Activated CD8-positive, alpha-beta memory T cell treated with anti-CD3 and anti-CD28 coated beads, Interleukin-2, amount 50 U/mL, for 24 hours (primary cell): Measurements from ENCODE around the gene A3GALT2.

Source experiments
- DNase-seq: peaks from one replicate; pipeline ENCODE4 v3.0.0-alpha.2; 2020; ENCODE audit errors: extremely low read depth

Gene A3GALT2

GRCh38 chr1:33350611-33351280 is 29.8 kb upstream of the A3GALT2 start:
- DNase-seq, result no peak

- DNase-seq, result no peak
Measured at GRCh38 chr1:33349778-33350610, 29.1 kb upstream of the A3GALT2 start.

- no peak for DNase-seq
Measured at GRCh38 chr1:33349081-33349759, 28.3 kb upstream of the A3GALT2 start.

- no peak for DNase-seq
Measured at GRCh38 chr1:33348676-33349080, 27.8 kb upstream of the A3GALT2 start.

GRCh38 chr1:33348194-33348593 is 27.3 kb upstream of the A3GALT2 start:
- no peak for DNase-seq

GRCh38 chr1:33347650-33347992 is 26.7 kb upstream of the A3GALT2 start:
- DNase-seq, result no peak

- DNase-seq, result no peak
Measured at GRCh38 chr1:33346927-33347649, 26.2 kb upstream of the A3GALT2 start.

- DNase-seq, result no peak
Measured at GRCh38 chr1:33346533-33346926, 25.6 kb upstream of the A3GALT2 start.

- no peak for DNase-seq
Measured at GRCh38 chr1:33344896-33345560, 24.1 kb upstream of the A3GALT2 start.

GRCh38 chr1:33343539-33343938 is 22.6 kb upstream of the A3GALT2 start:
- no peak for DNase-seq

- DNase-seq, result no peak
Measured at GRCh38 chr1:33342041-33342723, 21.3 kb upstream of the A3GALT2 start.

GRCh38 chr1:33341190-33341589 is 20.3 kb upstream of the A3GALT2 start:
- DNase-seq, result no peak

GRCh38 chr1:33339413-33339812 is 18.5 kb upstream of the A3GALT2 start:
- no peak for DNase-seq

- no peak for DNase-seq
Measured at GRCh38 chr1:33338440-33339211, 17.7 kb upstream of the A3GALT2 start.

GRCh38 chr1:33338048-33338439 is 17.1 kb upstream of the A3GALT2 start:
- no peak for DNase-seq

GRCh38 chr1:33337441-33337840 is 16.5 kb upstream of the A3GALT2 start:
- no peak for DNase-seq

- no peak for DNase-seq
Measured at GRCh38 chr1:33336580-33336979, 15.7 kb upstream of the A3GALT2 start.

- DNase-seq, result no peak
Measured at GRCh38 chr1:33335020-33335419, 14.1 kb upstream of the A3GALT2 start.

- no peak for DNase-seq
Measured at GRCh38 chr1:33334081-33334552, 13.2 kb upstream of the A3GALT2 start.

GRCh38 chr1:33332881-33333280 is 12.0 kb upstream of the A3GALT2 start:
- no peak for DNase-seq
